ENCODE measurements around the gene SCG3.

The SCG3 gene

DNA sequence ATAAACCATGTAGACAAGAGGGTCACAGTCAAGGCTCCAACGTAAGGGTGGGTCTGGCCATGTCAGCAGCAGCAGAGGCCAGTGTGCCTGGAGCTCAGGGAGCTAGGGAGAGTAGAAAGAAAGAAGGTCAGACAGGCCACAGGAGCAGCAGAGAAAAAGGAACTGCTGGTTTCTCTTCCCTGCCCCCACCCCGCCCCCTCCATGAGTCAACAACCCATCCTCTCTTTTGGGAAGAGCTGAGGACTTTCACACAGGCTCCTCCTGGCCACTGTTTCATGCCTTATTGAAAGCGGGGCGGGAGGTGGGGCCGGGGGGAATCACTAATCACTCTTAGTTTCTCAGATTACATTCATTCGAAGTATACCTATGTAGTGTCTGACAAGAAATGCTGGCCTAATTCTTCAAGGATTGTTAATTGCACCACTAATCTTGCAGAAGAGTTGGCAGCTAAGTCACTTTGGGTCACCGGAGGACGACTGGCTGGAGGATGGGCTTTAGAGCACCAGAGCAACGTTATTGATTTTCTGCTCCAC, 9.1 kb upstream of the SCG3 start:
- Histone ChIP-seq H3K27me3 (ENCODE audit: control insufficient read depth, insufficient read depth, low read length) (no peaks in the 10 kb centered on the region), H3K9ac (no peak overlapping the region), H3K4me1 (no peaks in the 10 kb centered on the region), H2AFZ (no peak overlapping the region), H3K9me3 (ENCODE audit: control insufficient read depth, low read length) (no peaks in the 10 kb centered on the region), H3K79me2 (no peaks in the 10 kb centered on the region), H3K36me3 (ENCODE audit: control insufficient read depth, insufficient read depth, low read length) (no peaks in the 10 kb centered on the region), H3K4me3 (ENCODE audit: low read depth, low read length) (no peak overlapping the region), H3K4me2 (ENCODE audit: low read length) (no peak overlapping the region), H3K27ac (no peak overlapping the region)
- TF ChIP-seq, protein P1, sequence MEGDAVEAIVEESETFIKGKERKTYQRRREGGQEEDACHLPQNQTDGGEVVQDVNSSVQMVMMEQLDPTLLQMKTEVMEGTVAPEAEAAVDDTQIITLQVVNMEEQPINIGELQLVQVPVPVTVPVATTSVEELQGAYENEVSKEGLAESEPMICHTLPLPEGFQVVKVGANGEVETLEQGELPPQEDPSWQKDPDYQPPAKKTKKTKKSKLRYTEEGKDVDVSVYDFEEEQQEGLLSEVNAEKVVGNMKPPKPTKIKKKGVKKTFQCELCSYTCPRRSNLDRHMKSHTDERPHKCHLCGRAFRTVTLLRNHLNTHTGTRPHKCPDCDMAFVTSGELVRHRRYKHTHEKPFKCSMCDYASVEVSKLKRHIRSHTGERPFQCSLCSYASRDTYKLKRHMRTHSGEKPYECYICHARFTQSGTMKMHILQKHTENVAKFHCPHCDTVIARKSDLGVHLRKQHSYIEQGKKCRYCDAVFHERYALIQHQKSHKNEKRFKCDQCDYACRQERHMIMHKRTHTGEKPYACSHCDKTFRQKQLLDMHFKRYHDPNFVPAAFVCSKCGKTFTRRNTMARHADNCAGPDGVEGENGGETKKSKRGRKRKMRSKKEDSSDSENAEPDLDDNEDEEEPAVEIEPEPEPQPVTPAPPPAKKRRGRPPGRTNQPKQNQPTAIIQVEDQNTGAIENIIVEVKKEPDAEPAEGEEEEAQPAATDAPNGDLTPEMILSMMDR (IDR thresholded peaks at IDR 0.05) = no peak

DNA sequence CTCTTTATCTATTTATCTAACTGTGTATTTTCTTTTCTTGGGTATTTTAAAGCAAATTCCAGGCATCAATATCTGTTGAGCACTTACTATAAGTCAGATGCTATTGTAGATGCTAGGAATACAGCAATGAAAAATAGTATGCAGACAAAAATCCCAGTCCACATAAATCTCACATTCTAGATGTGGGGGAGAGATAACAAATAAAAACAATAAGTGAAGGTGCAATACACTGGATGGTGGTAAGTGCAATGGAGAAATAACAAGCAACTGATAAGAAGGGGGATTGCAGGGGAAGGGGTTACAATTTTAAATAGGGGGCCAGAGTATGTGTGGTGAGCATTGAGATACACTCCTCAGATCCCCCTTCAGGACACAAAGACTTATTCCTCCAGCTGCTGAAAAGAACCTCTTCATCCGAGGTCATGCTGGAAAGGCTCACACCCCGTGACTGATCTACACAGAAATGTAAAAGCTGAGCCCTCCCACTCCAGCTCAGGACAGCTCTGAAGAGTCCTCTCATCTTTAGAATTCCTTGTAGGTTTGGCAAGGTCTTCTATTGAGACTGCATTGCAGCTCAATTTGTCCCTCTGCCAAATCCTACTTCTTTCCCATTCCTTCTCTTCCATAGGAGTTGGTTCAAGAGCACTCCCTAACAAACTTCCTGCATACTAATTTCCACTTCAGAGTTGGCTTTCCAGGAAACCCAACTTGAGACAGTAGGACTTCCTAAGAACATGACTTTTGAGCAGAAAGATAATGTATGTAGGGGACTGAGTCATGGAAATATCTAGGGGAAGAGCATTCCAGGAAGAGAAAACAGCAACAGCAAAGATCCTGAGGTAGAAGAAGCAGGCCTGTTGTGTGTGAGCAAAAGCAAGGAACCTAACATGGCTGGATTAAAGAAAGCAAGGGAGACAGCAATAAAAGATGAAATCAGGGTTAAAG, 8.1 kb upstream of the SCG3 start:
- no peaks in the 10 kb centered on the region for H3K79me2 ChIP-seq
- no peaks in the 10 kb centered on the region for H3K36me3 ChIP-seq (ENCODE audit: control insufficient read depth, insufficient read depth, low read length)
- no peak overlapping the region for H3K27ac ChIP-seq
- TF ChIP-seq, protein P1 (IDR thresholded peaks at IDR 0.05) = no peak
- no peak overlapping the region for H2AFZ ChIP-seq
- no peaks in the 10 kb centered on the region for H3K4me1 ChIP-seq
- H3K27me3 ChIP-seq (ENCODE audit: control insufficient read depth, insufficient read depth, low read length) = no peaks in the 10 kb centered on the region
- H3K4me2 ChIP-seq (ENCODE audit: low read length) = no peak overlapping the region
- no peak overlapping the region for H3K9ac ChIP-seq
- no peak overlapping the region for H3K4me3 ChIP-seq (ENCODE audit: low read depth, low read length)
- no peaks in the 10 kb centered on the region for H3K9me3 ChIP-seq (ENCODE audit: control insufficient read depth, low read length)

DNA sequence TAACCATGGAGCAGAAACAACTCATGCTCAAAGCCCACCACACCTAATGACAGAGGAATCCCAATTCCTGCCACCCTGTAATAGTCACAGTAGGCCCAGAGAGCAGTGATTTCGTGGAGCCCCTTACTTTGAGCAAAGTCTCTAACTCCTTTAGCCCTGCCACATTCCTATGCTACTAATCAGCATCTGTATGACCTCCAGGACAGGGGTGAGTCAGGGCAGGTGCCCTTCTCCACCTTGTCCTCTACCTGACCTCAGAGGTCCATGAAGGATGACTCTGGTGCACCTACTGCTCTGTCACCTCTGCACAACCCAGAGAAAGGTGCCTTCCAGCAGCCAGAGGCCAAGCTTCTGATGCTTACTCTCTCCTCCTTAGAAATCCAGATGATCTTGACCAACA, 6.1 kb upstream of the SCG3 start:
- no peaks in the 10 kb centered on the region for H3K36me3 ChIP-seq (ENCODE audit: control insufficient read depth, insufficient read depth, low read length)
- no peaks in the 10 kb centered on the region for H3K27me3 ChIP-seq (ENCODE audit: control insufficient read depth, insufficient read depth, low read length)
- H3K79me2 ChIP-seq = no peaks in the 10 kb centered on the region
- H3K4me1 ChIP-seq = no peaks in the 10 kb centered on the region
- H3K9me3 ChIP-seq (ENCODE audit: control insufficient read depth, low read length) = no peaks in the 10 kb centered on the region
- no peak overlapping the region for H3K4me2 ChIP-seq (ENCODE audit: low read length)
- TF ChIP-seq, protein P1 (IDR thresholded peaks at IDR 0.05) = no peak
- H3K4me3 ChIP-seq (ENCODE audit: low read depth, low read length) = no peak overlapping the region
- H3K27ac ChIP-seq = no peak overlapping the region
- H3K9ac ChIP-seq = no peak overlapping the region
- no peak overlapping the region for H2AFZ ChIP-seq

DNA sequence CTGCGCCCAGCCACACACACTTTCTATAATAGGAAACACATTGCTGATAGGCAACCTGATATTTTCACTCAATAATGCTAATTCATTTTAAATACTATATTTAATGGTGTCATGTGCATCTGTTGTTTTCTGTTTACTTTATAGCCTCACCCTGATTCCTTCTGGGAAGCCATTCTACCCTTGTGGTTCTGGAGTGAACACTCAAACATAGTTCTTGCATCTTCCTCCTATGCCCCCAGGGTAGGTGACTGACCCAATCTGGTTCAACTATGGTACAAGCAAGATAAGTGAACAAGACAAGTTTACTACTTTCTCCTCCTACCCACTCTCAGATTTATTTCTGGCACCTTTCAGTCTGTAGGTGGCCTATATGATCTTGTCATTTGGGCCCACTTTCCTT, 4.3 kb upstream of the SCG3 start:
- Histone ChIP-seq H3K9ac (no peak overlapping the region), H3K9me3 (ENCODE audit: control insufficient read depth, low read length) (no peaks in the 10 kb centered on the region), H3K27me3 (ENCODE audit: control insufficient read depth, insufficient read depth, low read length) (no peaks in the 10 kb centered on the region), H3K27ac (no peak overlapping the region), H3K79me2 (no peaks in the 10 kb centered on the region), H3K36me3 (ENCODE audit: control insufficient read depth, insufficient read depth, low read length) (no peaks in the 10 kb centered on the region), H3K4me2 (ENCODE audit: low read length) (no peak overlapping the region), H2AFZ (no peak overlapping the region), H3K4me3 (ENCODE audit: low read depth, low read length) (no peak overlapping the region), H3K4me1 (no peaks in the 10 kb centered on the region)
- TF ChIP-seq, protein P1 (IDR thresholded peaks at IDR 0.05) = no peak
